ENCODE measurements around the gene RUSF1.
"Not testable (repeated sequence)": the region's sequence is repeated elsewhere in the genome, so short reads cannot be mapped to it uniquely, and the experiment has no call there.

RUSF1 gene

DNA sequence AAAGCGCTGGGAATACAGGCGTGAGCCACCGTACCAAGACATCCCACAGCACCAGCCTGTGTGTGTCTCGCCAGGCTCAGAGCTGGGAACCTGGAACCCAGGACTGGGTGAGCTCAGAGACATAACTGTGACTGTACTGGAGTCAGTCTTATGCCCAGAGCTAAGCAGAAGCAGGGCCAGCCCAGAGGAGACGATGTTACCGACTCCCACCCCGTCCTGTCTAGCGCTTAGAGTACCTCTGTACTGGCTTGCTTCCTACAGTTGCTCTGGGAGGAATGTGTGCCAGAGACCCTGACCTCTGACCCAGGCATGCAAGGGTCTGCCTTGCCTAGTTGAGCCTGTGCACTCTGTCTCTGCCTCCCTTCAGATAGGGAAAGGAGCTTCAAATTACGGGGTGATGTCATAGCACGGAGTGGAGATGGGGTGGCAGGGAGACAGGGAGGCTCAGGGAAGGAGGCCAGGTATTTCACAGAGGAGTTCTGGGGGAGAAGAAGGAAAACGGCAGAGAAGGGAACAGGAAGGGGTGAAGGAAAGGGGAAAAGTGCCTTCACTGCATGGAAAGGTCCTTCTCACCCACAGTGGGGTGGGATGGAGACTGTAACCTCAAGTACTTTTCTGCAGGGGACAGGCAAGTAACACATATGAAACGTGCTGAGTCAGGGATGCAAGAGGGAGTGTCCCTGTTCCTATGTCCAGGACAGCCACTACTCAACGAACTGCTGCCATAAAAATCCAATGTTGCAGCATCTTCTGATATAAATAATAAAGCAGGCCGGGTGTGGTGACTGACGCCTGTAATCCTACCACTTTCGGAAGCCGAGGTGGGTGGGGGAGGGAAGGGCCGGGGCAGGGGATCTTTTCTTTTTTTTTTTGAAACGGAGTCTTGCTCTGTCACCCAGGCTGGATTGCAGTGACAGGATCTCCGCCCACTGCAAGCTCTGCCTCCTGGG, 54.7 kb downstream of the RUSF1 start:
- Histone ChIP-seq H3K4me1 (ENCODE audit: control insufficient read depth, insufficient read depth, low read length) (peaks cover 59% of the 10 kb centered on the region), H3K9ac (ENCODE audit: low read depth, low read length) (peak overlapping the region; percentile 29), H3K9me3 (replicated peaks; ENCODE audit: low read length) (no peaks in the 10 kb centered on the region), H3K27me3 (ENCODE audit: control insufficient read depth, insufficient read depth, low read length) (no peaks in the 10 kb centered on the region), H3K4me2 (ENCODE audit: low read length) (peak overlapping the region; percentile 47), H3K4me3 (ENCODE audit: low read length) (peak overlapping the region; percentile 4), H3K36me3 (ENCODE audit: insufficient read depth, low read length) (peaks cover 7% of the 10 kb centered on the region)

GRCh38 chr16:31452631-31453106, 55.5 kb downstream of the RUSF1 start:
- Histone ChIP-seq H3K4me2 (ENCODE audit: low read length) (peak overlapping the region; percentile 55), H3K9ac (ENCODE audit: low read depth, low read length) (peak overlapping the region; percentile 32), H3K4me1 (ENCODE audit: control insufficient read depth, insufficient read depth, low read length) (peaks cover 55% of the 10 kb centered on the region), H3K9me3 (replicated peaks; ENCODE audit: low read length) (no peaks in the 10 kb centered on the region), H3K4me3 (ENCODE audit: low read length) (peak overlapping the region; percentile 29), H3K27me3 (ENCODE audit: control insufficient read depth, insufficient read depth, low read length) (no peaks in the 10 kb centered on the region), H3K36me3 (ENCODE audit: insufficient read depth, low read length) (peaks cover 7% of the 10 kb centered on the region)

GRCh38 chr16:31451681-31452351, 56.4 kb downstream of the RUSF1 start:
- no peak overlapping the region for H3K4me3 ChIP-seq (ENCODE audit: low read length)
- peaks cover 46% of the 10 kb centered on the region for H3K4me1 ChIP-seq (ENCODE audit: control insufficient read depth, insufficient read depth, low read length)
- peak overlapping the region; percentile 32 for H3K9ac ChIP-seq (ENCODE audit: low read depth, low read length)

DNA sequence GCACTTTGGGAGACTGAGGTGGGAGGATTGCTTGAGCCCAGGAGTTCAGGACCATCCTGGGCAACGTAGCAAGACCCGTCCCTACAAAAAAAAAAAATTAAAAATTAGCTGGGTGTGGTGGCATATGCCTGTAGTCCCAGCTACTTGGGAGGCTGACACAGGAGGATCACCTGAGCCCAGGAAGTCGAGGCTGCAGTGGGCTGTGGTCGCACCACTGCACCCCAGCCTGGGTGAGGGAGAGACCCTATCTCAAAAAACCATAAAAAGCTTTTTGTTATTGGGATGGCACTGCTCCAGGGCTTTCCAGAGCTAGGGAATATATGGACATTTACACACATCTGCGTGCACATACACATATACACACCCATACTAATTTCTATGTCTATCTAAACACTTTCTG, 57.0 kb downstream of the RUSF1 start:
- Histone ChIP-seq H3K36me3 (ENCODE audit: insufficient read depth, low read length) (peaks cover 7% of the 10 kb centered on the region), H3K9ac (ENCODE audit: low read depth, low read length) (no peak overlapping the region), H3K9me3 (replicated peaks; ENCODE audit: low read length) (no peaks in the 10 kb centered on the region), H3K4me1 (ENCODE audit: control insufficient read depth, insufficient read depth, low read length) (peaks cover 43% of the 10 kb centered on the region), H3K4me2 (ENCODE audit: low read length) (no peak overlapping the region), H3K4me3 (ENCODE audit: low read length) (no peak overlapping the region), H3K27me3 (ENCODE audit: control insufficient read depth, insufficient read depth, low read length) (no peaks in the 10 kb centered on the region)

More at GRCh38 chr16:31451681-31452351, 56.4 kb downstream of the RUSF1 start:
- no peaks in the 10 kb centered on the region for H3K27me3 ChIP-seq (ENCODE audit: control insufficient read depth, insufficient read depth, low read length)
- H3K4me2 ChIP-seq (ENCODE audit: low read length) = peak overlapping the region; percentile 55
- H3K36me3 ChIP-seq (ENCODE audit: insufficient read depth, low read length) = peaks cover 7% of the 10 kb centered on the region
- H3K9me3 ChIP-seq (replicated peaks; ENCODE audit: low read length) = no peaks in the 10 kb centered on the region

DNA sequence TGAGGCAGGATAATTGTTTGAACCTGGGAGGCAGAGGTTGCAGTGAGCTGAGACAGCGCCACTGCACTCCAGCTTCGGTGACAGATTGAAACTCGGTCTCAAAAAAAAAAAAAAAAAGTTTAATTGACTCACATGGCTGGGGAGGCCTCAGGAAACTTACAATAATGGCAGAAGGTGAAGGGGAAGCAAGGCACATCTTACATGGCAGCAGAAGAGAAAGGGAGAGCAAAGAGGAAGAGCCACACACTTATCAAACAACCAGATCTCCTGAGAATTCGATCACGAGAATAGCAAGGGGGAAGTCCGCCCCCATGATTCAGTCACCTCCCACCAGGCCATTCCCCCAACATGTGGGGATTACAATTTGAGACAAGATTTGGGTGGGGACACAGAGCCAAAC, 62.3 kb downstream of the RUSF1 start:
- not testable (repeated sequence) for H3K9ac ChIP-seq (ENCODE audit: low read depth, low read length); H3K4me2 ChIP-seq (ENCODE audit: low read length); H3K9me3 ChIP-seq (replicated peaks; ENCODE audit: low read length); H3K36me3 ChIP-seq (ENCODE audit: insufficient read depth, low read length); H3K27me3 ChIP-seq (ENCODE audit: control insufficient read depth, insufficient read depth, low read length); H3K4me1 ChIP-seq (ENCODE audit: control insufficient read depth, insufficient read depth, low read length); H3K4me3 ChIP-seq (ENCODE audit: low read length)

- Histone ChIP-seq H3K27me3 (ENCODE audit: control insufficient read depth, insufficient read depth, low read length) (no peaks in the 10 kb centered on the region), H3K4me2 (ENCODE audit: low read length) (no peak overlapping the region), H3K9me3 (replicated peaks; ENCODE audit: low read length) (no peaks in the 10 kb centered on the region), H3K4me3 (ENCODE audit: low read length) (peak overlapping the region; percentile 76), H3K9ac (ENCODE audit: low read depth, low read length) (peak overlapping the region; percentile 87), H3K36me3 (ENCODE audit: insufficient read depth, low read length) (no peaks in the 10 kb centered on the region), H3K4me1 (ENCODE audit: control insufficient read depth, insufficient read depth, low read length) (no peaks in the 10 kb centered on the region)
Measured at GRCh38 chr16:31441956-31442355, 66.2 kb downstream of the RUSF1 start.

DNA sequence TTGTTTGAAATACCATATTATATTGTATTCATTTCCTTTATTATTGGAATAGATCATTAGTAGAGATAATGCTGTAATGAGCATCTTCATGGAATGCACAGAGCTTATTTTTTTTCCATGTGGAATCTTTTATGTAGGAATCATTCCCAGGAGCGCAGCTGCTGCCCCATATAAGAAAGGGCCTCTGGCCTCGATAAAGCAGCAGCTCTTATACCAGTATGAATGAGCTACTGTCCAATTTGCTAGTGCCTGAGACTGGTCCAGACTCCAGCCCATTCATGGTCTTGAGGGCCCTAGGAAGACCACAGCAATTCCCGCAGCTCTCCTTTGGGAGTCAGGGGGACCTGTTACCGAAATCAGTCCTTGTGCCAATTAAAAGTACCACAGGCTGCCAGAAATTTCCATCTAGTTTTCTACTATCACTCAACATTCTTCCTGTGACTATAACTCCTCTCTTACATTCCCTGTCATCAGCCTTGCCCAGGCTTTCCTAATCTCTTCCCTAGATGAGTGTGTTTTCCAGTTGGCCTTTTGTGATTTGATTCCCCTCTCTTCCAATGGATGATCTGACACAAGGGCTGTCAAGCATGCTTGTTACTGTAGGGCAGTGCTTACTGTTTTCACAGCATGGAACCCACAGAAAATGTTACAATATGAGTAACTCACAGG, 67.5 kb downstream of the RUSF1 start:
- H3K27me3 ChIP-seq (ENCODE audit: control insufficient read depth, insufficient read depth, low read length) = no peaks in the 10 kb centered on the region
- no peak overlapping the region for H3K4me2 ChIP-seq (ENCODE audit: low read length)
- no peaks in the 10 kb centered on the region for H3K9me3 ChIP-seq (replicated peaks; ENCODE audit: low read length)
- H3K4me3 ChIP-seq (ENCODE audit: low read length) = no peak overlapping the region
- H3K9ac ChIP-seq (ENCODE audit: low read depth, low read length) = no peak overlapping the region
- no peaks in the 10 kb centered on the region for H3K36me3 ChIP-seq (ENCODE audit: insufficient read depth, low read length)
- H3K4me1 ChIP-seq (ENCODE audit: control insufficient read depth, insufficient read depth, low read length) = no peaks in the 10 kb centered on the region

- no peaks in the 10 kb centered on the region for H3K4me1 ChIP-seq (ENCODE audit: control insufficient read depth, insufficient read depth, low read length)
- no peaks in the 10 kb centered on the region for H3K9me3 ChIP-seq (replicated peaks; ENCODE audit: low read length)
- no peak overlapping the region for H3K4me2 ChIP-seq (ENCODE audit: low read length)
- H3K27me3 ChIP-seq (ENCODE audit: control insufficient read depth, insufficient read depth, low read length) = no peaks in the 10 kb centered on the region
- no peaks in the 10 kb centered on the region for H3K36me3 ChIP-seq (ENCODE audit: insufficient read depth, low read length)
- H3K4me3 ChIP-seq (ENCODE audit: low read length) = no peak overlapping the region
- H3K9ac ChIP-seq (ENCODE audit: low read depth, low read length) = no peak overlapping the region
Measured at GRCh38 chr16:31439519-31439918, 68.7 kb downstream of the RUSF1 start.
